CD14-positive monocyte (primary cell): ENCODE measurements around the gene MAST4. TPM values are rescaled to one million over a fixed set of nuclear protein-coding genes. Genes with fewer than 3 reads are reported as not detected.
A peak's percentile ranks its signal among the peaks of the same experiment; 100 is the strongest.

Experiments
- DNase-seq, 3 donors: peaks; one replicate each; pipeline ENCODE4 v3.0.0-alpha.2; 2011 to 2022
- H2AFZ ChIP-seq: 2 replicates; pipeline ENCODE4 v1.6.0; 2012; ENCODE audit warnings: mild to moderate bottlenecking, low read depth, low read length, inconsistent platforms; ENCODE audit not compliant: insufficient read depth, poor library complexity, severe bottlenecking
- H3K27ac ChIP-seq, 2 donors: 1 replicate in 1 of 2; 2 replicates in 1 of 2; pipeline ENCODE4 v1.5.1; 2012 to 2013; ENCODE audit warnings: low read length in 2 of 2, control low read depth in 1 of 2, inconsistent platforms in 1 of 2, low read depth in 1 of 2, mild to moderate bottlenecking in 1 of 2
- H3K27me3 ChIP-seq, 2 donors: one replicate each; pipeline versions ENCODE4 v1.6.0 to v1.6.1; 2011 to 2013; ENCODE audit warnings: low read length in 2 of 2; ENCODE audit not compliant: control insufficient read depth in 2 of 2, insufficient read depth in 2 of 2
- H3K36me3 ChIP-seq, 2 donors: replicated peaks in 1 of 2; 1 replicate in 1 of 2; 2 replicates in 1 of 2; pipeline versions ENCODE4 v1.5.1 to v1.6.1; 2012 to 2013; ENCODE audit warnings: low read length in 2 of 2, control low read depth in 1 of 2, inconsistent platforms in 1 of 2, mild to moderate bottlenecking in 1 of 2; ENCODE audit not compliant: insufficient read depth in 2 of 2, control insufficient read depth in 1 of 2
- H3K4me1 ChIP-seq, 2 donors: 1 replicate in 1 of 2; 2 replicates in 1 of 2; pipeline versions ENCODE4 v1.5.1 to v1.6.1; 2012 to 2013; ENCODE audit warnings: low read length in 2 of 2, control low read depth in 1 of 2, inconsistent platforms in 1 of 2, mild to moderate bottlenecking in 1 of 2, moderate library complexity in 1 of 2; ENCODE audit not compliant: insufficient read depth in 2 of 2, control insufficient read depth in 1 of 2
- H3K4me2 ChIP-seq: replicated peaks from 2 replicates; pipeline ENCODE3; 2012; ENCODE audit warnings: low read length, moderate library complexity, mild to moderate bottlenecking; ENCODE audit not compliant: poor library complexity, severe bottlenecking; ENCODE audit errors: extremely low read depth
- H3K4me3 ChIP-seq, 3 experiments: fragments of 200-600 bp in 1 of 3; sonication (generic) in 1 of 3; replicated peaks in 1 of 3; 1 replicate in 2 of 3; 2 replicates in 1 of 3; pipeline ENCODE4 v1.5.1; 2011 to 2013; ENCODE audit warnings: low read length in 3 of 3, mild to moderate bottlenecking in 3 of 3, control low read depth in 2 of 3, low read depth in 2 of 3, inconsistent platforms in 1 of 3, moderate library complexity in 1 of 3
- H3K79me2 ChIP-seq: 2 replicates; pipeline ENCODE4 v1.6.0; 2012; ENCODE audit warnings: mild to moderate bottlenecking, control low read depth, inconsistent platforms, low read length, moderate library complexity; ENCODE audit not compliant: insufficient read depth
- H3K9ac ChIP-seq: 2 replicates; pipeline ENCODE4 v1.6.0; 2017; ENCODE audit warnings: low read length, mild to moderate bottlenecking; ENCODE audit not compliant: insufficient read depth, poor library complexity, severe bottlenecking
- H3K9me3 ChIP-seq, 2 donors: replicated peaks in 1 of 2; 1 replicate in 1 of 2; 2 replicates in 1 of 2; pipeline versions ENCODE4 v1.5.1 to v1.6.1; 2012 to 2013; ENCODE audit warnings: low read length in 2 of 2, control low read depth in 1 of 2; ENCODE audit not compliant: control insufficient read depth in 1 of 2, insufficient read depth in 1 of 2
- H4K20me1 ChIP-seq: 2 replicates; pipeline ENCODE4 v1.6.0; 2012; ENCODE audit warnings: mild to moderate bottlenecking, low read length, control low read depth, moderate library complexity; ENCODE audit not compliant: insufficient read depth
- H3K27ac Mint-ChIP-seq, 7 donors: one replicate each; pipeline ENCODE4 v1.8.0; 2020; ENCODE audit warnings: mild to moderate bottlenecking in 7 of 7, mixed read lengths in 7 of 7, moderate library complexity in 6 of 7, inconsistent platforms in 2 of 7
- H3K27me3 Mint-ChIP-seq, 3 donors: one replicate each; pipeline ENCODE4 v1.8.0; 2021 to 2022; ENCODE audit warnings: low read depth in 3 of 3, mild to moderate bottlenecking in 3 of 3, mixed read lengths in 3 of 3, moderate library complexity in 3 of 3, inconsistent platforms in 1 of 3
- H3K36me3 Mint-ChIP-seq, 2 donors: one replicate each; pipeline ENCODE4 v1.8.0; 2020; ENCODE audit warnings: mixed read lengths in 2 of 2, inconsistent platforms in 1 of 2, mild to moderate bottlenecking in 1 of 2
- H3K4me1 Mint-ChIP-seq: one replicate; pipeline ENCODE4 v1.8.0; 2020; ENCODE audit warnings: mild to moderate bottlenecking, mixed read lengths
- H3K4me3 Mint-ChIP-seq, 2 donors: one replicate each; pipeline ENCODE4 v1.8.0; 2020; ENCODE audit warnings: mild to moderate bottlenecking in 2 of 2, mixed read lengths in 2 of 2, moderate library complexity in 1 of 2
- H3K9me3 Mint-ChIP-seq, 7 donors: one replicate each; pipeline ENCODE4 v1.8.0; 2020 to 2022; ENCODE audit warnings: mixed read lengths in 7 of 7, mild to moderate bottlenecking in 6 of 7, moderate library complexity in 6 of 7, inconsistent platforms in 2 of 7
- CTCF ChIP-seq: fragments of 200-600 bp; IDR thresholded peaks from one replicate; pipeline ENCODE4 v1.8.0; 2022; ENCODE audit warnings: antibody characterized with exemption, mild to moderate bottlenecking
- WGBS: methylation state at CpG from one replicate; pipeline ENCODE4 v1.1.5; 2013; ENCODE audit warnings: missing lambda C conversion rate; ENCODE audit not compliant: insufficient coverage; 5-methylcytosine and 5-hydroxymethylcytosine counted together
- intact Hi-C, 2 donors: fragments of 100-400 bp; cut with micrococcal nuclease; formaldehyde crosslinking; loops; one replicate each; pipeline versions ENCODE4 v1.15.0 to v1.15.1; 2023
- polyA plus RNA-seq, 3 donors: library from polyadenylated mRNA; depleted of rRNA in 1 of 3; unstranded in 2 of 3; stranded (reverse) in 1 of 3; fragments of 300-500 nt in 2 of 3; fragments of >200 nt in 1 of 3; fragmentation: Illumina TruSeq in 2 of 3; gene quantifications; 1 replicate in 2 of 3; 2 replicates in 1 of 3; pipeline ENCODE4 v1.2.3, GENCODE V29; 2012 to 2021

The MAST4 gene
- polyA plus RNA-seq, 3 donors: 0.03 to 0.24 TPM; not detected in 1

- H4K20me1 ChIP-seq: no peaks in the 10 kb centered on the region
- no peak for TF ChIP-seq CTCF
- WGBS: 96% methylated on average over 10 of the region's 12 CpGs
- peaks cover 20 to 24% of the 10 kb centered on the region in 2 donors for H3K4me1 ChIP-seq
- no peak overlapping the region for H3K4me3 ChIP-seq
- H2AFZ ChIP-seq: peak overlapping the region; percentile 79
- Mint-ChIP-seq H3K36me3 (peaks cover 0 to 4% of the 10 kb centered on the region in 2 donors), H3K9me3 (peaks cover 0 to 3% (median 0%) of the 10 kb centered on the region in 7 donors), H3K4me1 (peaks cover 30% of the 10 kb centered on the region), H3K27me3 (peaks cover 0 to under 1% (median 0%) of the 10 kb centered on the region in 3 donors), H3K4me3 (no peak overlapping the region), H3K27ac (peak overlapping the region in 4 of 7 donors; percentile 92 to 97 (median 94))
- no peak overlapping the region for H3K9ac ChIP-seq
- peak overlapping the region; percentile 63 for H3K4me2 ChIP-seq
- no peaks in the 10 kb centered on the region for H3K27me3 ChIP-seq
- H3K9me3 ChIP-seq: no peaks in the 10 kb centered on the region
- H3K36me3 ChIP-seq: no peaks in the 10 kb centered on the region
- no peaks in the 10 kb centered on the region for H3K79me2 ChIP-seq
- no peak for DNase-seq
- H3K27ac ChIP-seq: peak overlapping the region; percentile 75 to 95
- intact Hi-C loops: loop anchor here (5.0 to 10.0 kb wide), 2 partner anchors 58 to 210 kb away; no protein-coding TSS in a partner anchor
Measured at GRCh38 chr5:67214707-67215447, 618.7 kb downstream of the MAST4 start.

GRCh38 chr5:67215519-67216471 lies 619.6 kb downstream of the MAST4 start:
- Mint-ChIP-seq H3K9me3 (peaks cover 0 to 4% (median 0%) of the 10 kb centered on the region in 7 donors), H3K36me3 (peaks cover 0 to 5% of the 10 kb centered on the region in 2 donors), H3K4me3 (peak overlapping the region; percentile 56 to 88), H3K27ac (peak overlapping the region; percentile 92 to 97 (median 95)), H3K27me3 (no peaks in the 10 kb centered on the region), H3K4me1 (peaks cover 30% of the 10 kb centered on the region)
- Histone ChIP-seq H3K4me3 (peak overlapping the region in 2 of 3 experiments; percentile 3 to 54), H3K79me2 (no peaks in the 10 kb centered on the region), H3K27ac (peak overlapping the region; percentile 75 to 95), H3K36me3 (no peaks in the 10 kb centered on the region), H3K9ac (peak overlapping the region; percentile 52), H4K20me1 (no peaks in the 10 kb centered on the region), H3K4me1 (peaks cover 21 to 24% of the 10 kb centered on the region in 2 donors), H3K9me3 (no peaks in the 10 kb centered on the region), H2AFZ (peak overlapping the region; percentile 79), H3K27me3 (no peaks in the 10 kb centered on the region), H3K4me2 (peak overlapping the region; percentile 63)
- DNase-seq: peak; percentile 89 to 94 (median 90)
- no peak for TF ChIP-seq CTCF
- intact Hi-C loops: loop anchor here in 1 of 2 donors (10.0 kb wide), 1 partner anchor 211 kb away; no protein-coding TSS in a partner anchor
- WGBS: 35% methylated on average over 8 of the region's 19 CpGs
